GM21390 (cell line): ENCODE measurements around the gene ZNF354B.
"Not testable (repeated sequence)": the region's sequence is repeated elsewhere in the genome, so short reads cannot be mapped to it uniquely, and the experiment has no call there.

Experiments used
- ATAC-seq: cut with Tn5 transposase; IDR thresholded peaks from one replicate; pipeline ENCODE4 v1.9.1; 2021; ENCODE audit not compliant: unreplicated experiment

The ZNF354B gene

GRCh38 chr5:178883115-178883694, 23.5 kb downstream of the ZNF354B start:
- not testable (repeated sequence) for ATAC-seq

GRCh38 chr5:178883815-178884430, 24.2 kb downstream of the ZNF354B start:
- ATAC-seq: no peak

GRCh38 chr5:178895615-178896571, 36.1 kb downstream of the ZNF354B start, which contains the start of gene ZFP2:
Gene ZFP2, plus strand, starts transcription at chr5:178895913. Its CDS starts 35,401 bp downstream, at chr5:178931314.
- no peak for ATAC-seq

GRCh38 chr5:178899289-178899688, 39.5 kb downstream of the ZNF354B start:
- no peak for ATAC-seq

- ATAC-seq: no peak
These were observed 43.1 kb downstream of the ZNF354B start for GRCh38 chr5:178902849-178903248.

- ATAC-seq: no peak
These were observed 72.3 kb downstream of the ZNF354B start for GRCh38 chr5:178931846-178932760.
